NCI-H128 (cell line): ENCODE data around the gene ELAVL1.

ENCODE experiments used
- DNase-seq: peaks from one replicate; lab custom pipeline; 2025; ENCODE audit not compliant: unreplicated experiment; lab: John Stamatoyannopoulos, UW

Gene ELAVL1

GRCh38 chr19:7986321-7987113, 18.9 kb downstream of the ELAVL1 start:
- no peak for DNase-seq

- DNase-seq: no peak
Observed at GRCh38 chr19:7985481-7985911, 19.9 kb downstream of the ELAVL1 start.

GRCh38 chr19:7983995-7984837, 21.2 kb downstream of the ELAVL1 start:
- DNase-seq: no peak

GRCh38 chr19:7983286-7983950, 22.0 kb downstream of the ELAVL1 start:
- peak; percentile 10 for DNase-seq

GRCh38 chr19:7982651-7983099, 22.8 kb downstream of the ELAVL1 start:
- no peak for DNase-seq

- no peak for DNase-seq
Observed at GRCh38 chr19:7982103-7982502, 23.3 kb downstream of the ELAVL1 start.

GRCh38 chr19:7981661-7982060, 23.8 kb downstream of the ELAVL1 start:
- DNase-seq: no peak

- DNase-seq: no peak
Observed at GRCh38 chr19:7981199-7981598, 24.2 kb downstream of the ELAVL1 start.

- no peak for DNase-seq
Observed at GRCh38 chr19:7980635-7981121, 24.8 kb downstream of the ELAVL1 start.

GRCh38 chr19:7980168-7980567, 25.3 kb downstream of the ELAVL1 start:
- DNase-seq: no peak

GRCh38 chr19:7979559-7979958, 25.9 kb downstream of the ELAVL1 start:
- DNase-seq: no peak

GRCh38 chr19:7979011-7979410, 26.4 kb downstream of the ELAVL1 start:
- no peak for DNase-seq

- no peak for DNase-seq
Observed at GRCh38 chr19:7978179-7978825, 27.1 kb downstream of the ELAVL1 start.

GRCh38 chr19:7977723-7978040, 27.8 kb downstream of the ELAVL1 start:
- no peak for DNase-seq

- DNase-seq: no peak
Observed at GRCh38 chr19:7977021-7977722, 28.3 kb downstream of the ELAVL1 start.

- DNase-seq: no peak
Observed at GRCh38 chr19:7976461-7976860, 29.0 kb downstream of the ELAVL1 start.

GRCh38 chr19:7975037-7975436, 30.4 kb downstream of the ELAVL1 start:
- DNase-seq: no peak

GRCh38 chr19:7973883-7974282, 31.6 kb downstream of the ELAVL1 start:
- DNase-seq: no peak

GRCh38 chr19:7971553-7972520, 33.6 kb downstream of the ELAVL1 start:
- DNase-seq: no peak
